Panc1 (cell line): ENCODE data around the gene MAP3K21.

Source experiments
- CTCF ChIP-seq: fragments of 450-650 bp; IDR thresholded peaks from 2 replicates; pipeline ENCODE4 v1.5.1; 2017; ENCODE audit warnings: mild to moderate bottlenecking
- POLR2AphosphoS5 ChIP-seq: IDR thresholded peaks from 2 replicates; pipeline ENCODE4 v1.6.1; 2012; ENCODE audit warnings: mild to moderate bottlenecking, low read depth, low read length, moderate library complexity
- TCF7L2 ChIP-seq: IDR thresholded peaks from 2 replicates; pipeline ENCODE4 v1.6.1; 2011; ENCODE audit warnings: mild to moderate bottlenecking, low read depth, low read length, inconsistent platforms

DNA sequence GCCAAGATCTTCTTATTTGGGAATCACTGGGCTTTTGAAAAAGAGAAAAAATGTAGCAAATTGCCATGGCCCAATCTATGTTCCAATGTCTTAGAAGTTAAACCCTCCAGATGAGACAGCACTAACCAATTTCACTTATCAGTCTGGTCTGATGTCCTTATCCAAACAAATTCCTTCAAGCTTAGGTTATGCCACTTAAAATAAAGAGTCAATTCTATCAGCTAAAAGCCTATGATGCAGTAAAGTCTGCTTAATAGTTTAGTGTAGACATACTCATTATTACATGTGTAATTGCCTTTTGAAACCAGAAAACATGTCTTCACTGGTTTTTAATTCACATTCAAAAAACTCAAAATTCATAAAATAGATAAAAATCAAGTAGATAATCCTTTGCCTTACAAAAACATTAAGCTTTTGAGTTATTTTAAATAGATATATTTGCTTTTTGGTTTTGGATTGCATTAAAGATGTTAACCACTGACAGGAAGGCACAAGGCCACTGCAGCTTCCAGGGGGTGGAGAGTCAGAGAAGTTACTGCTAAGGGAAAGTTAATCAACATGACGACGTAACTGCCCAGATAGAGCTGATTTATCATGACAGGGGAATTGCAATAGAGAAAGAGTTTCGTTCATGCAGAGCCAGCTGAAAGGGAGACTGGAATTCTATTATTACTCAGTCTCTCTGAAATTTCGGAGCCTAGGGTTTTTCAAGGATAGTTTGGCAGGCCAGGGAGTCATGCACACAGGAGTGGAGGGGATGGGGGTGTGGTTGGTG lies 106.1 kb downstream of the MAP3K21 start:
- TF ChIP-seq CTCF (no peak), TCF7L2 (no peak), POLR2AphosphoS5 (no peak)
